Breast epithelium (tissue), 4 donors: ENCODE results near the gene MAPK10. TPM values are rescaled to one million over a fixed set of nuclear protein-coding genes. Genes with fewer than 3 reads are reported as not detected.
"Not testable (repeated sequence)": the region's sequence is repeated elsewhere in the genome, so short reads cannot be mapped to it uniquely, and the experiment has no call there.

Experiments used
- DNase-seq, 2 donors: peaks; one replicate each; pipeline ENCODE4 v3.0.0-alpha.2; 2019; ENCODE audit warnings: low spot score in 2 of 2
- H3K27ac ChIP-seq, 2 donors: fragments of 200-600 bp; sonication (generic) in 1 of 2; one replicate each; pipeline ENCODE4 v1.5.1; 2016 to 2019; ENCODE audit warnings: mild to moderate bottlenecking in 1 of 2
- H3K27me3 ChIP-seq, 2 donors: fragments of 200-600 bp; sonication (generic) in 1 of 2; one replicate each; pipeline versions ENCODE4 v1.5.1 to v1.6.0; 2017 to 2019; ENCODE audit warnings: control low read depth in 1 of 2, mild to moderate bottlenecking in 1 of 2
- H3K36me3 ChIP-seq: fragments of 200-600 bp; one replicate; pipeline ENCODE4 v1.5.1; 2019
- H3K4me1 ChIP-seq, 2 donors: fragments of 200-600 bp; sonication (generic); one replicate each; pipeline ENCODE4 v1.5.1; 2016 to 2019; ENCODE audit warnings: control low read depth in 1 of 2
- H3K4me3 ChIP-seq, 3 donors: fragments of 200-600 bp; sonication (generic); 1 replicate in 2 of 3; 2 replicates in 1 of 3; pipeline ENCODE4 v1.5.1; 2016 to 2019; ENCODE audit warnings: mild to moderate bottlenecking in 3 of 3, moderate library complexity in 2 of 3
- H3K9me3 ChIP-seq, 2 donors: fragments of 200-600 bp; sonication (generic) in 1 of 2; one replicate each; pipeline ENCODE4 v1.5.1; 2016 to 2019; ENCODE audit warnings: control low read depth in 1 of 2
- POLR2A ChIP-seq: fragments of 450-650 bp; IDR thresholded peaks from one replicate; pipeline ENCODE4 v1.6.1; 2016; ENCODE audit warnings: antibody characterized with exemption, mild to moderate bottlenecking, moderate library complexity
- POLR2AphosphoS5 ChIP-seq, 3 donors: sonication (generic); formaldehyde crosslinking; IDR thresholded peaks; one replicate each; pipeline ENCODE4 v1.6.1; 2017; ENCODE audit warnings: antibody characterized with exemption in 3 of 3
- intact Hi-C: fragments of 100-400 bp; cut with DNase I; formaldehyde crosslinking; loops from one replicate; pipeline ENCODE4 v1.15.1; 2023; ENCODE audit warnings: low total_unique reads
- total RNA-seq, 3 donors: library from RNA; depleted of rRNA; stranded (reverse); fragments of >200 nt; gene quantifications; one replicate each; pipeline ENCODE4 v1.1.0, GENCODE V29; 2016
- TF ChIP-seq, protein P1 (sequence below), 3 donors: fragments of 450-650 bp; IDR thresholded peaks; one replicate each; pipeline ENCODE4 v1.5.1; 2016 to 2017; ENCODE audit warnings: antibody characterized with exemption in 3 of 3, mild to moderate bottlenecking in 3 of 3, moderate library complexity in 3 of 3

Gene MAPK10
- total RNA-seq, 3 donors from 2014 or later = 18.4 to 46.2 (median 24.6) TPM

GRCh38 chr4:86333236-86333635 is 26.6 kb downstream of the MAPK10 start:
- no peak overlapping the region for H3K4me3 ChIP-seq
- no peaks in the 10 kb centered on the region for H3K36me3 ChIP-seq
- H3K27me3 ChIP-seq = no peaks in the 10 kb centered on the region
- no peaks in the 10 kb centered on the region for H3K4me1 ChIP-seq
- intact Hi-C loops = no loop called here
- H3K27ac ChIP-seq = no peak overlapping the region
- TF ChIP-seq, protein P1, sequence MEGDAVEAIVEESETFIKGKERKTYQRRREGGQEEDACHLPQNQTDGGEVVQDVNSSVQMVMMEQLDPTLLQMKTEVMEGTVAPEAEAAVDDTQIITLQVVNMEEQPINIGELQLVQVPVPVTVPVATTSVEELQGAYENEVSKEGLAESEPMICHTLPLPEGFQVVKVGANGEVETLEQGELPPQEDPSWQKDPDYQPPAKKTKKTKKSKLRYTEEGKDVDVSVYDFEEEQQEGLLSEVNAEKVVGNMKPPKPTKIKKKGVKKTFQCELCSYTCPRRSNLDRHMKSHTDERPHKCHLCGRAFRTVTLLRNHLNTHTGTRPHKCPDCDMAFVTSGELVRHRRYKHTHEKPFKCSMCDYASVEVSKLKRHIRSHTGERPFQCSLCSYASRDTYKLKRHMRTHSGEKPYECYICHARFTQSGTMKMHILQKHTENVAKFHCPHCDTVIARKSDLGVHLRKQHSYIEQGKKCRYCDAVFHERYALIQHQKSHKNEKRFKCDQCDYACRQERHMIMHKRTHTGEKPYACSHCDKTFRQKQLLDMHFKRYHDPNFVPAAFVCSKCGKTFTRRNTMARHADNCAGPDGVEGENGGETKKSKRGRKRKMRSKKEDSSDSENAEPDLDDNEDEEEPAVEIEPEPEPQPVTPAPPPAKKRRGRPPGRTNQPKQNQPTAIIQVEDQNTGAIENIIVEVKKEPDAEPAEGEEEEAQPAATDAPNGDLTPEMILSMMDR (IDR thresholded peaks at IDR 0.05) = no peak
- no peak for TF ChIP-seq POLR2A
- no peak for TF ChIP-seq POLR2AphosphoS5 (IDR thresholded peaks at IDR 0.05)
- H3K9me3 ChIP-seq = no peaks in the 10 kb centered on the region
- no peak for DNase-seq

- Histone ChIP-seq H3K27me3 (no peaks in the 10 kb centered on the region), H3K9me3 (no peaks in the 10 kb centered on the region), H3K27ac (peak overlapping the region in 1 of 2 donors; percentile 74), H3K36me3 (no peaks in the 10 kb centered on the region), H3K4me1 (no peaks in the 10 kb centered on the region), H3K4me3 (no peak overlapping the region)
- intact Hi-C loops = no loop called here
- peak in 1 of 2 donors; percentile 30 for DNase-seq
- TF ChIP-seq POLR2A (no peak), POLR2AphosphoS5 (IDR thresholded peaks at IDR 0.05) (no peak)
- TF ChIP-seq, protein P1 (IDR thresholded peaks at IDR 0.05) = no peak
These were observed 28.7 kb downstream of the MAPK10 start for GRCh38 chr4:86330961-86331742.

- H3K36me3 ChIP-seq, H3K27me3 ChIP-seq, H3K9me3 ChIP-seq, DNase-seq, H3K4me3 ChIP-seq, H3K4me1 ChIP-seq, intact Hi-C loops: not testable (repeated sequence)
- peak overlapping the region; percentile 50 to 74 for H3K27ac ChIP-seq
These were observed 29.4 kb downstream of the MAPK10 start for GRCh38 chr4:86330411-86330810.

- H3K4me1 ChIP-seq = no peaks in the 10 kb centered on the region
- intact Hi-C loops = no loop called here
- no peak for DNase-seq
- no peaks in the 10 kb centered on the region for H3K36me3 ChIP-seq
- H3K9me3 ChIP-seq = no peaks in the 10 kb centered on the region
- H3K4me3 ChIP-seq = no peak overlapping the region
- no peak overlapping the region for H3K27ac ChIP-seq
- TF ChIP-seq, protein P1 (IDR thresholded peaks at IDR 0.05) = no peak
- TF ChIP-seq POLR2AphosphoS5 (IDR thresholded peaks at IDR 0.05) = no peak
- TF ChIP-seq POLR2A = no peak
- no peaks in the 10 kb centered on the region for H3K27me3 ChIP-seq
These were observed 30.4 kb downstream of the MAPK10 start for GRCh38 chr4:86329431-86329830.

- H3K4me3 ChIP-seq = no peak overlapping the region
- H3K27me3 ChIP-seq = no peaks in the 10 kb centered on the region
- H3K36me3 ChIP-seq = no peaks in the 10 kb centered on the region
- intact Hi-C loops = no loop called here
- DNase-seq = no peak
- no peaks in the 10 kb centered on the region for H3K9me3 ChIP-seq
- TF ChIP-seq, protein P1 (IDR thresholded peaks at IDR 0.05) = no peak
- TF ChIP-seq POLR2AphosphoS5 (IDR thresholded peaks at IDR 0.05) = no peak
- no peak for TF ChIP-seq POLR2A
- H3K4me1 ChIP-seq = no peaks in the 10 kb centered on the region
- H3K27ac ChIP-seq = no peak overlapping the region
These were observed 33.5 kb downstream of the MAPK10 start for GRCh38 chr4:86326400-86326799.
